K562 (cell line): Measurements from ENCODE around the gene TET2. TPM values are rescaled to one million over a fixed set of nuclear protein-coding genes. Genes with fewer than 3 reads are reported as not detected.
A peak's percentile ranks its signal among the peaks of the same experiment; 100 is the strongest.

Source experiments
- ATAC-seq: fragments of 200-7000 bp; cut with Tn5 transposase; 3 replicates; pipeline ENCODE4 v1.9.1; 2020; ENCODE audit warnings: moderate library complexity
- BruUV-seq: library from RNA; stranded (reverse); fragments of 400-500 nt; replicated peaks from 2 replicates; lab custom pipeline; 2021; lab: Mats Ljungman, UMichigan
- CTCF ChIA-PET: fragments of 300-600 bp; formaldehyde crosslinking; extraction: SDS; loops from one replicate; lab custom pipeline; 2021; ENCODE audit warnings: low intra/inter-chr PET ratio; lab: Yijun Ruan, JAX
- POLR2A ChIA-PET: fragments of 300-600, 350-650 bp; sonication (Branson Sonifier 250); formaldehyde crosslinking; extraction: SDS; loops from one replicate; lab custom pipeline; 2021; ENCODE audit warnings: antibody characterized with exemption, inconsistent platforms; lab: Yijun Ruan, JAX
- DNase-seq, 4 experiments: peaks; one replicate each; pipeline versions ENCODE4 v3.0.0 to v3.0.0-alpha.2; 2011 to 2018; ENCODE audit warnings: low spot score in 3 of 4, mixed read lengths in 3 of 4; ENCODE audit errors: extremely low read depth in 1 of 4
- FAIRE-seq: peaks from 2 replicates; lab custom pipeline; 2011; peaks lifted over from hg19 to GRCh38; lab: Jason Lieb, UNC
- H2AFZ ChIP-seq: 2 replicates; pipeline ENCODE4 v1.6.0; 2011; ENCODE audit warnings: low read depth, low read length, control low read depth, inconsistent platforms
- H3K27ac ChIP-seq: fragments of 200-600 bp; 3 replicates; pipeline ENCODE4 v1.8.0; 2011; ENCODE audit warnings: low read depth, mild to moderate bottlenecking, control low read depth, inconsistent platforms, low read length, moderate library complexity, mixed read lengths; ENCODE audit errors: extremely low read depth
- H3K27me3 ChIP-seq, 2 experiments: fragments of 300-600 bp in 1 of 2; 2 replicates in 1 of 2; 3 replicates in 1 of 2; pipeline versions ENCODE4 v1.6.0 to v1.8.0; 2011; ENCODE audit warnings: inconsistent platforms in 2 of 2, low read length in 2 of 2, mild to moderate bottlenecking in 1 of 2, mixed read lengths in 1 of 2, moderate library complexity in 1 of 2; ENCODE audit not compliant: control insufficient read depth in 2 of 2, insufficient read depth in 2 of 2
- H3K36me3 ChIP-seq: fragments of 300-600 bp; 3 replicates; pipeline ENCODE4 v1.8.0; 2011; ENCODE audit warnings: mild to moderate bottlenecking, low read length, inconsistent platforms; ENCODE audit not compliant: control insufficient read depth, insufficient read depth
- H3K4me1 ChIP-seq, 2 experiments: fragments of 200-600 bp in 1 of 2; replicated peaks in 1 of 2; 2 replicates in 1 of 2; 3 replicates in 1 of 2; pipeline versions ENCODE4 v1.5.1 to v1.8.0; 2011; ENCODE audit warnings: inconsistent platforms in 2 of 2, low read length in 2 of 2, mild to moderate bottlenecking in 1 of 2, mixed read lengths in 1 of 2, moderate library complexity in 1 of 2; ENCODE audit not compliant: control insufficient read depth in 2 of 2, insufficient read depth in 2 of 2
- H3K4me2 ChIP-seq: 2 replicates; pipeline ENCODE4 v1.6.1; 2011; ENCODE audit warnings: low read length, control low read depth, inconsistent platforms, mixed read lengths; ENCODE audit not compliant: insufficient read depth
- H3K4me3 ChIP-seq: fragments of 200-600 bp; sonication (generic), shearing (Covaris generic); 2 replicates; pipeline ENCODE4 v1.5.1; 2016; ENCODE audit warnings: control low read depth, inconsistent platforms
- H3K79me2 ChIP-seq: fragments of 200-600 bp; 3 replicates; pipeline ENCODE4 v1.8.0; 2011; ENCODE audit warnings: low read length, inconsistent platforms; ENCODE audit not compliant: control insufficient read depth, insufficient read depth
- H3K9ac ChIP-seq, 2 experiments: 2 replicates each; pipeline versions ENCODE4 v1.6.0 to v1.6.1; 2011; ENCODE audit warnings: low read depth in 2 of 2, low read length in 2 of 2, control low read depth in 1 of 2, inconsistent platforms in 1 of 2, mild to moderate bottlenecking in 1 of 2, mixed read lengths in 1 of 2; ENCODE audit not compliant: insufficient read depth in 1 of 2
- H3K9me1 ChIP-seq: one replicate; pipeline ENCODE4 v1.6.0; 2011; ENCODE audit warnings: inconsistent platforms, mild to moderate bottlenecking, low read length, moderate library complexity; ENCODE audit not compliant: control insufficient read depth, insufficient read depth
- H3K9me3 ChIP-seq: replicated peaks from 2 replicates; pipeline ENCODE4 v1.5.1; 2011; ENCODE audit warnings: low read depth, low read length, inconsistent platforms; ENCODE audit not compliant: control insufficient read depth, insufficient read depth
- H4K20me1 ChIP-seq: replicated peaks from 2 replicates; pipeline ENCODE4 v1.6.1; 2011; ENCODE audit warnings: low read length, inconsistent platforms, mixed read lengths; ENCODE audit not compliant: control insufficient read depth, insufficient read depth
- ARID2 ChIP-seq: fragments of 450-650 bp; IDR thresholded peaks from 2 replicates; pipeline ENCODE4 v1.6.1; 2017; ENCODE audit warnings: antibody characterized with exemption, mild to moderate bottlenecking
- ASH1L ChIP-seq: fragments of 450-650 bp; IDR thresholded peaks from 2 replicates; pipeline ENCODE4 v1.6.1; 2018; ENCODE audit warnings: borderline replicate concordance, mild to moderate bottlenecking, low read depth; ENCODE audit not compliant: partially characterized antibody
- FOXJ3 ChIP-seq: sonication (generic); formaldehyde crosslinking; IDR thresholded peaks from 2 replicates; pipeline ENCODE4 v1.4.0; 2020; ENCODE audit warnings: mild to moderate bottlenecking, missing genetic modification reagents
- HDAC1 ChIP-seq, 2 experiments: fragments of 450-650 bp; IDR thresholded peaks; 2 replicates each; pipeline ENCODE4 v1.6.1; 2016 to 2017; ENCODE audit warnings: inconsistent platforms in 1 of 2, mild to moderate bottlenecking in 1 of 2, moderate library complexity in 1 of 2
- RFX7 ChIP-seq: fragments of 250-450 bp; sonication (Bioruptor Pico); IDR thresholded peaks from 2 replicates; pipeline ENCODE4 v1.5.1; 2021; ENCODE audit warnings: mild to moderate bottlenecking
- ZBTB26 ChIP-seq: fragments of 450-650 bp; formaldehyde crosslinking; IDR thresholded peaks from 2 replicates; pipeline ENCODE4 v1.4.0; 2022; ENCODE audit warnings: missing genetic modification characterization
- WGBS: fragments of 100-300 bp; shearing (Covaris generic); methylation state at CpG from one replicate; pipeline ENCODE4 v1.1.6; 2016; ENCODE audit warnings: low coverage, mixed read lengths; ENCODE audit not compliant: insufficient coverage; ENCODE audit errors: missing lambda C conversion rate; 5-methylcytosine and 5-hydroxymethylcytosine counted together
- in situ Hi-C: fragments of 300-500 bp; cut with MboI; formaldehyde crosslinking; loops from 4 replicates; pipeline ENCODE4 v1.15.0; 2018; ENCODE audit warnings: inconsistent platforms, mixed read lengths
- intact Hi-C: fragments of 100-400 bp; cut with micrococcal nuclease; formaldehyde crosslinking; loops from 2 replicates; pipeline ENCODE4 v1.14.2; 2022
- polyA plus RNA-seq, 8 experiments: library from polyadenylated mRNA; depleted of rRNA in 4 of 8; stranded (reverse) in 5 of 8; unstranded in 3 of 8; fragments of >200 nt; fragmentation: Nextera tagmentation in 2 of 8; fragmentation: Illumina TruSeq in 1 of 8; extraction: Ambion mirVana in 2 of 8; extraction: Trizol in 1 of 8; gene quantifications; 2 replicates each; pipeline versions ENCODE4 v1.2.1 to v1.2.3, GENCODE V29; 2011 to 2014; ENCODE audit warnings: inconsistent platforms in 1 of 8, missing spikeins in 1 of 8
- total RNA-seq, 7 experiments: library from RNA; depleted of rRNA in 6 of 7; stranded (reverse); fragments of >200 nt in 6 of 7; fragmentation: Illumina TruSeq in 2 of 7; extraction: Trizol in 2 of 7; gene quantifications; 2 replicates each; pipeline versions ENCODE4 v1.2.1 to v1.2.3, GENCODE V29; 2011 to 2021; ENCODE audit warnings: low replicate concordance in 1 of 7
- TF ChIP-seq, protein P1 (sequence below), 3 experiments: fragments of 200-800 bp in 1 of 3; sonication (Bioruptor generic) in 1 of 3; sonication (generic) in 1 of 3; formaldehyde crosslinking in 1 of 3; IDR thresholded peaks; 2 replicates each; pipeline versions ENCODE4 v1.6.1 to v1.8.0; 2016 to 2022; ENCODE audit warnings: mild to moderate bottlenecking in 2 of 3, missing compliant biosample characterization in 2 of 3, missing genetic modification characterization in 2 of 3, missing genetic modification reagents in 1 of 3
- TF ChIP-seq, protein P2 (sequence below): fragments of 200-800 bp; sonication (Bioruptor generic); IDR thresholded peaks from 2 replicates; pipeline ENCODE4 v1.6.1; 2017; ENCODE audit warnings: missing genetic modification characterization, missing compliant biosample characterization
- TF ChIP-seq, protein P3 (sequence below): fragments of 450-650 bp; IDR thresholded peaks from 2 replicates; pipeline ENCODE4 v1.6.1; 2017; ENCODE audit warnings: antibody characterized with exemption, mild to moderate bottlenecking
- TF ChIP-seq, protein P4 (sequence below), 2 experiments: fragments of 450-650 bp; IDR thresholded peaks; 2 replicates each; pipeline ENCODE4 v1.6.1; 2016

Gene TET2
- total and polyA plus RNA-seq, 9 of the 15 experiments (the other 6 are each of a cell fraction or from before 2014, with no cell fraction given) = 0.80 to 11.1 (median 4.9) TPM

DNA sequence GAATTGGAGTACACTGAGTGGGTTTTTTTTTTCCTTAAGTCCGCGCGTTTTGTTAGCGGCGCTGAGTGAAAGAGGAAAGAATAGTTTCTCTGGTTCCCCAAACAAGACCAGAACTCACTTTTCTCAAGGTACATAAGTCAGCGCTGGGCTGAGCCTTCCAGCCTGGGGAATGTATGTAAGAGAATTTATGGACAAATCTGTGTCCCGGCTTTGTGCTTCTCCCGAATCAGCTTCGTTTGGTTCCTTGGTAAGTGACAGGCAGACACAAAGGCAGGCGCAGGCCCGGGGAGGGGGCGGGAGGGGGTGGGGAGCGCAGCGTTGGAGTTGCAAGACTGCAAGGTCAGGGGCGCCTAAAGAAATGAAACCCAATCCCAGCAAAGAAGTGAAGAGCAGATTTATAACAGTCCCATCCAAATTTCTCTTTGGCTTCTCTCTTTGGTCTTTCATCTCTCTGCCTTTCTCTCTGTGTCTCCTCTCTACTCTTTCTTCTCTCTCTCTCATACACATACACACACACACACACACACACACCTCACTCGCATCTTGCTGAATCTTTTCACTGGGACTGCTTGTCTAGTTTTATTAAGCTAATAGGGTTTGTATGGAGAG is 981 bp downstream of the TET2 start:
- Histone ChIP-seq H3K4me2 (peak overlapping the region; percentile 94), H3K27ac (peak overlapping the region; percentile 93), H3K9me1 (no peaks in the 10 kb centered on the region), H2AFZ (peak overlapping the region; percentile 100), H3K36me3 (no peaks in the 10 kb centered on the region), H3K4me1 (peaks cover 5 to 7% of the 10 kb centered on the region in 2 experiments; a peak in 4 of 5 replicates), H3K4me3 (peak overlapping the region; percentile 94), H3K9ac (peak overlapping the region; percentile 84 to 95), H3K27me3 (no peaks in the 10 kb centered on the region), H4K20me1 (no peaks in the 10 kb centered on the region), H3K9me3 (no peaks in the 10 kb centered on the region), H3K79me2 (peaks cover 44% of the 10 kb centered on the region)
- CTCF ChIA-PET = no interaction called here
- BruUV-seq = no TSS peak
- DNase-seq (peak; percentile 25 to 68 (median 44)), FAIRE-seq (no peak), ATAC-seq (peak; percentile 61)
- POLR2A ChIA-PET = interaction anchor here (0.8 to 1.8 kb wide), 4 partner anchors 13 to 326 kb away, joined by 3 to 10 read pairs (median 6); partner anchors contain the start of gene PPA2
- intact Hi-C loops = loop anchor here (5.0 kb wide), 1 partner anchor 565 kb away; no protein-coding TSS in a partner anchor
- in situ Hi-C loops = no loop called here
- under 1% methylated on average over 13 of the region's 16 CpGs for WGBS
- TF ChIP-seq, protein P1, sequence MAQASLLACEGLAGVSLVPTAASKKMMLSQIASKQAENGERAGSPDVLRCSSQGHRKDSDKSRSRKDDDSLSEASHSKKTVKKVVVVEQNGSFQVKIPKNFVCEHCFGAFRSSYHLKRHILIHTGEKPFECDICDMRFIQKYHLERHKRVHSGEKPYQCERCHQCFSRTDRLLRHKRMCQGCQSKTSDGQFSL (CRISPR knock-in tag; IDR thresholded peaks at IDR 0.05) = no peak
- TF ChIP-seq, protein P1 (tag; IDR thresholded peaks at IDR 0.05) = peak in 1 of 2 experiments; percentile 31; a peak in 1 of 4 replicates
- TF ChIP-seq RFX7 (CRISPR knock-in tag) (no peak), HDAC1 (IDR thresholded peaks at IDR 0.05) (peak in 1 of 2 experiments; percentile 75; a peak in 2 of 4 replicates), ARID2 (0 out of 2 replicates have a peak, but pooled peaks have one; percentile 19), FOXJ3 (no peak), ASH1L (no peak), ZBTB26 (CRISPR knock-in tag) (0 out of 2 replicates have a peak, but pooled peaks have one; percentile 63)
- TF ChIP-seq, protein P2, sequence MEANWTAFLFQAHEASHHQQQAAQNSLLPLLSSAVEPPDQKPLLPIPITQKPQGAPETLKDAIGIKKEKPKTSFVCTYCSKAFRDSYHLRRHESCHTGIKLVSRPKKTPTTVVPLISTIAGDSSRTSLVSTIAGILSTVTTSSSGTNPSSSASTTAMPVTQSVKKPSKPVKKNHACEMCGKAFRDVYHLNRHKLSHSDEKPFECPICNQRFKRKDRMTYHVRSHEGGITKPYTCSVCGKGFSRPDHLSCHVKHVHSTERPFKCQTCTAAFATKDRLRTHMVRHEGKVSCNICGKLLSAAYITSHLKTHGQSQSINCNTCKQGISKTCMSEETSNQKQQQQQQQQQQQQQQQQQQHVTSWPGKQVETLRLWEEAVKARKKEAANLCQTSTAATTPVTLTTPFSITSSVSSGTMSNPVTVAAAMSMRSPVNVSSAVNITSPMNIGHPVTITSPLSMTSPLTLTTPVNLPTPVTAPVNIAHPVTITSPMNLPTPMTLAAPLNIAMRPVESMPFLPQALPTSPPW (CRISPR knock-in tag) = peak; percentile 52
- TF ChIP-seq, protein P3, sequence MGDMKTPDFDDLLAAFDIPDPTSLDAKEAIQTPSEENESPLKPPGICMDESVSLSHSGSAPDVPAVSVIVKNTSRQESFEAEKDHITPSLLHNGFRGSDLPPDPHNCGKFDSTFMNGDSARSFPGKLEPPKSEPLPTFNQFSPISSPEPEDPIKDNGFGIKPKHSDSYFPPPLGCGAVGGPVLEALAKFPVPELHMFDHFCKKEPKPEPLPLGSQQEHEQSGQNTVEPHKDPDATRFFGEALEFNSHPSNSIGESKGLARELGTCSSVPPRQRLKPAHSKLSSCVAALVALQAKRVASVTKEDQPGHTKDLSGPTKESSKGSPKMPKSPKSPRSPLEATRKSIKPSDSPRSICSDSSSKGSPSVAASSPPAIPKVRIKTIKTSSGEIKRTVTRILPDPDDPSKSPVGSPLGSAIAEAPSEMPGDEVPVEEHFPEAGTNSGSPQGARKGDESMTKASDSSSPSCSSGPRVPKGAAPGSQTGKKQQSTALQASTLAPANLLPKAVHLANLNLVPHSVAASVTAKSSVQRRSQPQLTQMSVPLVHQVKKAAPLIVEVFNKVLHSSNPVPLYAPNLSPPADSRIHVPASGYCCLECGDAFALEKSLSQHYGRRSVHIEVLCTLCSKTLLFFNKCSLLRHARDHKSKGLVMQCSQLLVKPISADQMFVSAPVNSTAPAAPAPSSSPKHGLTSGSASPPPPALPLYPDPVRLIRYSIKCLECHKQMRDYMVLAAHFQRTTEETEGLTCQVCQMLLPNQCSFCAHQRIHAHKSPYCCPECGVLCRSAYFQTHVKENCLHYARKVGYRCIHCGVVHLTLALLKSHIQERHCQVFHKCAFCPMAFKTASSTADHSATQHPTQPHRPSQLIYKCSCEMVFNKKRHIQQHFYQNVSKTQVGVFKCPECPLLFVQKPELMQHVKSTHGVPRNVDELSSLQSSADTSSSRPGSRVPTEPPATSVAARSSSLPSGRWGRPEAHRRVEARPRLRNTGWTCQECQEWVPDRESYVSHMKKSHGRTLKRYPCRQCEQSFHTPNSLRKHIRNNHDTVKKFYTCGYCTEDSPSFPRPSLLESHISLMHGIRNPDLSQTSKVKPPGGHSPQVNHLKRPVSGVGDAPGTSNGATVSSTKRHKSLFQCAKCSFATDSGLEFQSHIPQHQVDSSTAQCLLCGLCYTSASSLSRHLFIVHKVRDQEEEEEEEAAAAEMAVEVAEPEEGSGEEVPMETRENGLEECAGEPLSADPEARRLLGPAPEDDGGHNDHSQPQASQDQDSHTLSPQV = no peak
- TF ChIP-seq, protein P4, sequence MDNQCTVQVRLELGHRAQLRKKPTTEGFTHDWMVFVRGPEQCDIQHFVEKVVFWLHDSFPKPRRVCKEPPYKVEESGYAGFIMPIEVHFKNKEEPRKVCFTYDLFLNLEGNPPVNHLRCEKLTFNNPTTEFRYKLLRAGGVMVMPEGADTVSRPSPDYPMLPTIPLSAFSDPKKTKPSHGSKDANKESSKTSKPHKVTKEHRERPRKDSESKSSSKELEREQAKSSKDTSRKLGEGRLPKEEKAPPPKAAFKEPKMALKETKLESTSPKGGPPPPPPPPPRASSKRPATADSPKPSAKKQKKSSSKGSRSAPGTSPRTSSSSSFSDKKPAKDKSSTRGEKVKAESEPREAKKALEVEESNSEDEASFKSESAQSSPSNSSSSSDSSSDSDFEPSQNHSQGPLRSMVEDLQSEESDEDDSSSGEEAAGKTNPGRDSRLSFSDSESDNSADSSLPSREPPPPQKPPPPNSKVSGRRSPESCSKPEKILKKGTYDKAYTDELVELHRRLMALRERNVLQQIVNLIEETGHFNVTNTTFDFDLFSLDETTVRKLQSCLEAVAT (IDR thresholded peaks at IDR 0.05) = 0 out of 4 replicates have a peak, but pooled peaks of 1 of the 2 experiments have one; percentile 24
